ENCODE measurements around the gene ISCA2. TPM values are rescaled to one million over a fixed set of nuclear protein-coding genes. Genes with fewer than 3 reads are reported as not detected.

Gene ISCA2
- total RNA-seq, 1 experiment from 2014 or later = 37.5 TPM

DNA sequence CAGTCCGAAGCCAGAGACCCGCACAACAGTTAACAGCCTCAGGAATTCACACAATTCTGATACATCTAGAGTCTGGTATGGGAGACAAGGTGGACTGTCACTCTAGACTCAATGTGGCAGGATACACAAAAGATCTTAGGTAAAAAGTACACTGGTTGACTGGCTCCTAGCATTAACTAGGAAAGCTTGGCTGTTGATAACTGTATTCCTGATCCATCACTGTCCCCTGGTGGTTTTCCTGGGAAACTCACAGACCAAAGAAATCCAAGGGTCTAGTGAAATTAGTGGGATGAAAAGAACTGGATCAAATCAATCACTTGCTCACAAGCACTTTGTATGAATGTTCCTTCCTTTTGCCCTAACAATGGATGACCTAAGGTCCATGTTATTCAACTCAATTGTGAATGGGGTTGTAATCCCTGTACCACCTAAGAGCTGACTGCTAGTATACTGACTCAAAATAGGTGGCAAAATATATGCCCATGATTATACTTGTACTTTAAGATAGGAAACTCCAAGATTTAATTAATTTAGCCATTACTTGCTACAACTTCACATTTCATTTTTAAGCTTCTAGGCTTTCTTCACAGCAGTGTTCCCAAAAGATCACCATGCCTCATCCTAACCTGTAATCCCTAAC lies 14.4 kb upstream of the ISCA2 start:
- no peak overlapping the region for H2BK12ac ChIP-seq (ENCODE audit: insufficient read length, low read depth, low read length)
- no peak overlapping the region for H3K14ac ChIP-seq (ENCODE audit: insufficient read depth, low read length)
- H4K5ac ChIP-seq (ENCODE audit: insufficient read length, low read depth, low read length) = no peak overlapping the region
- TF ChIP-seq CTCF (conservative IDR thresholded peaks at IDR 0.05) = peak; percentile 96
- H2BK5ac ChIP-seq (ENCODE audit: insufficient read length, low read length) = no peak overlapping the region
- peaks cover 8 to 57% (median 51%) of the 10 kb centered on the region in 3 experiments for H3K36me3 Mint-ChIP-seq (ENCODE audit: insufficient read depth in 1 of 3, low read depth in 3 of 3)
- no peaks in the 10 kb centered on the region for H3K23me2 ChIP-seq (ENCODE audit: insufficient read length, low read depth, low read length, poor library complexity, severe bottlenecking)
- no peak overlapping the region for H4K8ac ChIP-seq (replicated peaks; ENCODE audit: insufficient read length, low read depth, low read length)
- no peak overlapping the region for H3K18ac ChIP-seq (ENCODE audit: insufficient read length, low read depth, low read length)
- H3K9me3 ChIP-seq (ENCODE audit: control insufficient read depth, low read depth, low read length) = no peaks in the 10 kb centered on the region
- no peak overlapping the region for H4K91ac ChIP-seq (ENCODE audit: insufficient read length, low read depth, low read length)
- no peaks in the 10 kb centered on the region for H3K4me1 ChIP-seq (ENCODE audit: insufficient read depth, low read length)
- H2BK20ac ChIP-seq (ENCODE audit: low read depth, low read length, poor library complexity, severe bottlenecking) = no peak overlapping the region
- H3K9me3 Mint-ChIP-seq = no peaks in the 10 kb centered on the region
- no peaks in the 10 kb centered on the region for H3K79me2 ChIP-seq (ENCODE audit: insufficient read depth, low read length)
- H3K9ac ChIP-seq (ENCODE audit: extremely low read depth, insufficient read length, low read length) = no peak overlapping the region
- no peak overlapping the region for H2BK120ac ChIP-seq (ENCODE audit: low read depth, low read length, poor library complexity, severe bottlenecking)
- no peak overlapping the region for H3K27ac ChIP-seq (ENCODE audit: insufficient read length, low read depth, low read length)
- WGBS (ENCODE audit: extremely low coverage, insufficient read length, low lambda C conversion rate) = no CpG with 5 or more reads among the region's 2 CpGs
- H3K4me2 ChIP-seq (ENCODE audit: insufficient read depth, insufficient read length, low read length) = no peak overlapping the region
- H3K4me3 Mint-ChIP-seq = no peak overlapping the region
- no peaks in the 10 kb centered on the region for H3K27me3 ChIP-seq (ENCODE audit: insufficient read depth, low read length)
- no peak overlapping the region for H3K4ac ChIP-seq (ENCODE audit: low read depth, low read length)
- H3K79me1 ChIP-seq (ENCODE audit: insufficient read depth, low read depth, low read length, poor library complexity, severe bottlenecking) = no peaks in the 10 kb centered on the region
- no peak overlapping the region for H2AK5ac ChIP-seq (ENCODE audit: insufficient read length, low read length)
- H3K4me1 Mint-ChIP-seq = peaks cover 17 to 29% of the 10 kb centered on the region in 2 experiments
- no peaks in the 10 kb centered on the region for H4K20me1 ChIP-seq (ENCODE audit: control insufficient read depth, insufficient read depth, insufficient read length)
- no peak overlapping the region for H2BK15ac ChIP-seq (ENCODE audit: low read depth, low read length)
- H3K56ac ChIP-seq (ENCODE audit: insufficient read length, low read depth, low read length) = no peak overlapping the region
- H2AFZ ChIP-seq (ENCODE audit: low read length) = no peak overlapping the region
- no peak overlapping the region for H3T11ph ChIP-seq (ENCODE audit: low read length)
- no peaks in the 10 kb centered on the region for H3K27me3 Mint-ChIP-seq (ENCODE audit: low read depth)
- H3K27ac Mint-ChIP-seq = peak overlapping the region in 2 of 3 experiments; percentile 28 to 62; a peak in 1 of 7 replicates
- DNase-seq = no peak
- no peak overlapping the region for H3K23ac ChIP-seq (ENCODE audit: insufficient read length, low read depth, low read length)
